HG02610 (cell line): ENCODE measurements around the gene ABHD17C.
"Not testable (repeated sequence)": the region's sequence is repeated elsewhere in the genome, so short reads cannot be mapped to it uniquely, and the experiment has no call there.

Source experiments
- ATAC-seq: cut with Tn5 transposase; IDR thresholded peaks from one replicate; pipeline ENCODE4 v1.9.1; 2021; ENCODE audit warnings: mild to moderate bottlenecking, moderate library complexity; ENCODE audit not compliant: unreplicated experiment

The ABHD17C gene

DNA sequence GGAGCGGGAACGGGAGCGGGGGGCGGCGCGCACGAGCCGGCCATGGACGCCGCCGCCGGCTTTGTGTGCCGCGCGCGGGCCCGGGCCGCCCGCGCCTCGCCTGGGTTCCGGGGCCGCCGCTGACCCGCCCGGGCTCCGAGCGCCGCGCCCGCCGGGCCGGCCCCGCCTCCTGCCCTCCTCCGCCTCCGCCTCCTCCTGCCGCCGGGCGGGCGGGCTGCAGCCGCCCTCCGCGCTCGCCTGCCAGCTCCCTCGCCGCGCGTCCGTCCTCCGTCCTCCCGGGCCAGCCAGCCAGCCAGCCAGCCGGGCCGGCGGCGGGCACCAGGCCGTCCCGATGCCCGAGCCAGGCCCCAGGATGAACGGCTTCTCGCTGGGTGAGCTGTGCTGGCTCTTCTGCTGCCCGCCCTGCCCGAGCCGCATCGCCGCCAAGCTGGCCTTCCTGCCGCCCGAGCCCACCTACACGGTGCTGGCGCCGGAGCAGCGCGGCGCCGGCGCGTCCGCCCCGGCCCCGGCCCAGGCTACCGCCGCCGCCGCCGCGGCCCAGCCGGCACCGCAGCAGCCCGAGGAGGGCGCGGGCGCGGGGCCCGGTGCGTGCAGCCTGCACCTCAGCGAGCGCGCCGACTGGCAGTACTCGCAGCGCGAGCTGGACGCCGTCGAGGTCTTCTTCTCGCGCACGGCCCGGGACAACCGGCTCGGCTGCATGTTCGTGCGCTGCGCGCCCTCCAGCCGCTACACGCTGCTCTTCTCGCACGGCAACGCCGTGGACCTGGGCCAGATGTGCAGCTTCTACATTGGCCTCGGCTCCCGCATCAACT lies at the start of gene ABHD17C:
Gene ABHD17C, plus strand, starts transcription at position 212 of the 812 bp plus-strand sequence. Its CDS starts 120 bp downstream, at position 332.
- peak; percentile 80 for ATAC-seq

DNA sequence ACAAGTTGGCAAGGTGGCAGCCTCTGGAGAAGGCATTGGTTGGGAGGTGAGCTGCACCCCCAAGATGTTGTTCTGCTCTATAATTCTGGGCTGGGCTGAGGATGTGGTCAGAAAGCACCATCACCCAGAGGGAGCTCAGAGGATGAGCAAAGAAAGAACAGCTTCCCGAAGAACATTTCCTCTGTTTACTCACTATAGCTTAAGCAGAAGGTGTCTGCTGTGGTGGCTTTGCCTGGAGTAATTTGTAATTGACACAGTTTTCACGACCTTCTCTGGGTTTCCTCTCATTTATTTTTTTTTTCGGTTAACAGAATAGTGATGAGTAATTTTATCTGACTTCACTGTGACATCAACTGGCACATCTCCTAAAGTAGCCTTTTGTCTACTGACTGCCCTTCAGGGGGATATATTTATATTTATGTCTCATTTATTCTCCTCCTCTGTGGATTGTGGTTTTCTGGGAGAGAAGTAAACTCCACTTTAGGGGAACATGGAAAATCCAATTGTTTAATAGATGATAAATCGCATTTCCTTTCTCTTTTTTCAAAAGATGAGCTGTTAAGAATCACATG lies 49.5 kb upstream of the ABHD17C start:
- no peak for ATAC-seq

DNA sequence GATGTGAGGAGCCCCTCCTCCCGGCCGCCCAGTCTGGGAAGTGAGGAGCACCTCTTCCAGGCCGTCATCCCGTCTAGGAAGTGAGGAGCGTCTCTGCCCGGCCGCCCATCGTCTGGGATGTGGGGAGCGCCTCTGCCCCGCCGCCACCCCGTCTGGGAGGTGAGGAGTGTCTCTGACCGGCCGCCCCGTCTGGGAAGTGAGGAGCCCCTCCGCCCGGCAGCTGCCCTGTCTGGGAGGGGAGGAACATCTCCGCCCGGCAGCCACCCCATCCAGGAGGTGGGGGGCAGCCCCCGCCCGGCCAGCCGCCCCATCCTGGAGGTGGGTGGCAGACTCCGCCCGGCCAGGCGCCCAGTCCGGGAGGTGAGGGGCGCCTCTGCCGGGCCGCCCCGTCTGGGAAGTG lies 47.7 kb upstream of the ABHD17C start:
- not testable (repeated sequence) for ATAC-seq

DNA sequence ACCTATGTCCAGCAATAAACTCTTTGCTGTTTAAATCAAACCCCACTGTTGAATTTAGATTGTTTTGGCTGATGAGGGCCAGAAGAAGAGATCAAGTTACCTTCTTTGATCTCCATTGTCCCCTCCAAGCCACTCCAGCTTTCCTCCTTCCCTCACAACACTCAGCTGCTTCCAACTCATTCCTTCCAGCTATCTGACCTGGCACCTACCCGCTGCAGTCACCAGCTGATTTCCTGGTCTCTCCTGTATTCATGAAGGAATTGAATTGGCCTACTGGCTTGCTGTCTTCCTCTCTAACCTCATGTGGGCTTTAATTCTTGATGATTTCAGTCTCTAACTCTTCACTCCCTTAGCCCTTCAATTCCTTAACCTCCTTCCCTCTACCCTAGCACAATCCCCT lies 40.8 kb upstream of the ABHD17C start:
- ATAC-seq = no peak

DNA sequence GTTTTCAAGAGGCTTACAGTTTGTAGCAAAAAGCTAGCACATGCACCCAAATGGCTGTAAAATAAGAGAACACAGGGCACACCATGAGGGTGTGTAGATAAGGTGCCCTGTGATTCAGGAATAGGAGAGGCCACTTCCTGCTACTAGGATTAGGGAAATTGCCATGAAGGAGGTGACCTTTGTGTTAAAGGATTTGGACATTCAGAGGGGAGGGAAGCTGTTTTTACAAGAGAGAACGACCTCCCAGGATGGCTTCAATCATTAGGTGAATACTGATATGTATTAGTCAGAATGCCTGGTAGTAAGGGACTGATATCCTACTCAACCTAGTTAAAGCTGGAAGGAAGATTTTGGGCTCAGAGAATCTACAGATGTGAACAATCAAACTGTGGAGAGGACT lies 35.7 kb upstream of the ABHD17C start:
- no peak for ATAC-seq

DNA sequence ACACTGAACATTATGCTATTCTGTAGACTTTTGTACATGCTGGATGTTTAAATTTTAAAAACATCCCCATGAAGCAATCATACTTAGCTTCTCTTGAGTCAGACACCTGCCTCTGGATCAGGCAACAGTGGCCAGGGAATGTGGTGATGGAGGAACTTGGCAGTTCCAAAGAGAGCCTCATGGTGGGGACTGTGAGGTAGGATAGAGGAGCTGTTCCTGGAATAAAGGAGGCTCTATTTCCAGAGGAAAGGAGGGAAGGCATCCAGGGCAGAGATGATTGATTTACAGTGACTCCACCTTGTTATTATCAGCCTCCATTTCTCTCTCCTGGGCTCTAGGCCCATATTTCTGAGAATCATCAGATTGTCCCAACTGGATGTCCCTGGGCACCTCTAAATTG lies 35.0 kb upstream of the ABHD17C start:
- ATAC-seq = no peak

DNA sequence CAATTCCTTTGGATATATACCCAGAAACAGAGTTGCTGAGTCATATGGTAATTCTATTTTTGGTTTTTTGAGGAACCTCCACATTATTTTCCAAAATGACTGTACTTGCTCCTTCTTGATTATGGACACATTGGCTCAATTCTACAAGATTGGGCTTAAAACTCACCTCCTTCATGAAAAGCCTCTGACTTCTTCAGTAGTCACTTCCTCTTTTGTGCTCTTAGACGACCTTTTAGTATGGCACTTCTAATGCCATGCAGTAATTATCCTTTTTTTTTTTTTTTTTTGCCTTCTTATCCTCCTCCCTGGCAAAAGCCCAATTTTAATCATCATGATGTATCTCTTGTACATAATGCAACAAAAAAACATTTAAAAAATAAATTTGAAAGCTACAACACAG lies 33.0 kb upstream of the ABHD17C start:
- ATAC-seq = no peak

DNA sequence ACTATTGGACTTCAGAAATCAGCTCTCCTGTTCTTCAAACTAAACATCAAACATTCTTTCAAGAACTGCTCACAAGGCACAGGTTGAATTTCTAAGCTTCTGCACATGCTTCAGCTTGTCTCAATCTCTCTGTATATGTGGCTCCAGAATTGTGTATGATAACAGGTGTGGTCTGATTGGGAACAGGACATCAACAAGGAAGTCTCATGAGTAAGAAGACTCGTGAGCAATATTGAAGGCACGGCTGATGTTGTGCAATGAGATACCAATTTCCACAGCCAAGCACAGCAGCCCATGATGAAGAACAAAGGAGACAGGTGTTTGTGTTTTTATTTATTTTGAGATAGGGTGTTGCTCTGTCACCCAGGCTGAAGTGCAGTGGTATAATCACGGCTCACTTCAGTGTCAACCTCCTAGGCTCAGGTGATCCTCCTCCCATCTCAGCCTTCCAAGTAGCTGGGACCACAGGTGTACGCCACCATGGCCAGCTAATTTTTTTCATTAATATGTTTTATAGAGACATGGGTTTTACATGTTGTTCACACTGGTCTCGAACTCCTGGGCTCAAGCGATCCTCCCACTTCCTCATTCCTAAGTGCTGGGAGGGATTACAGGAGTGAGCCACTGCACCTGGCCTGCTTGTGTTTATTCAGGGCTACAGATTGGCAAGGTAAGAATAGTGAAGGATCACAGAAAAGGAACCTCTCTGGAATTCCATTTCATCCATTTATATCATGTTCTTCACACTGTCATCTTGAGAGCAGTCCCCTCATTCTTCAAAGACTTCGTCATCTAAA lies 32.2 kb upstream of the ABHD17C start:
- no peak for ATAC-seq

DNA sequence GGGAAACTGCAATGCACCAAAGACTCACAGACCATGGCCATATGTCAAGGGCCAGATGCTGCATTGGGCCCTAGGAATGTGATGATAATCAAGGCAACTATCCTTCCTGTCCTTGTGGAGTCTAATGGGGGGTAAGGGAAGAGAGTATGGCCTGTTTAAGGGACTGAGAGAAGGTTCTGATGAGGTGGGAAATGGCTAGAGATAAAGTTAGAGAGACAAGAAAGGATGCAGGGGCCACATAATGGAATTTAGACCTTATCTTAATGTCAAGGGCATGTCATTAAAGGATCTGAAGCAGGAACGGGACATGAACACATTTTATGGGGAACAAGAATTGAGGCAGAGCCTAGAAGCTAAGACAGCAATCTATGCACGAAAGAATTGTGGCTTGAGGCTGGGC lies 30.0 kb upstream of the ABHD17C start:
- ATAC-seq = no peak

DNA sequence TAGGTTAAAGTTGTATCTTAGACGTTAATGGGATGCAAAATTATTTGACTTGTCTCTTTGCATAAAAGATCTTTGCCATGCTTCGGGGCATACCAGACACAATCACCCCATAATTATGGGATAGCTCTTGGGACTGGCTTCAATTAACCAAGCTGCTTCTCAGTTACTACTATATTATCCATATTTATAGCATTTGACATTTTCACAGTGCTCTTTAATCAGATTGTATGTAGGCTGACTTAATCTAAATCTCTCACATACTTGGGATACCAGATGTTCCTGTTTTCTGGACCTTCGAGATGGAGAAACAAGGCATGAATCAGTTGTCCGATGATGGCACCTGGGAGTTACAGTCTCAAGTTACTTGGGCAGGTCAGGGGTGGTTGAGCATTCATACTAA lies 27.2 kb upstream of the ABHD17C start:
- no peak for ATAC-seq

DNA sequence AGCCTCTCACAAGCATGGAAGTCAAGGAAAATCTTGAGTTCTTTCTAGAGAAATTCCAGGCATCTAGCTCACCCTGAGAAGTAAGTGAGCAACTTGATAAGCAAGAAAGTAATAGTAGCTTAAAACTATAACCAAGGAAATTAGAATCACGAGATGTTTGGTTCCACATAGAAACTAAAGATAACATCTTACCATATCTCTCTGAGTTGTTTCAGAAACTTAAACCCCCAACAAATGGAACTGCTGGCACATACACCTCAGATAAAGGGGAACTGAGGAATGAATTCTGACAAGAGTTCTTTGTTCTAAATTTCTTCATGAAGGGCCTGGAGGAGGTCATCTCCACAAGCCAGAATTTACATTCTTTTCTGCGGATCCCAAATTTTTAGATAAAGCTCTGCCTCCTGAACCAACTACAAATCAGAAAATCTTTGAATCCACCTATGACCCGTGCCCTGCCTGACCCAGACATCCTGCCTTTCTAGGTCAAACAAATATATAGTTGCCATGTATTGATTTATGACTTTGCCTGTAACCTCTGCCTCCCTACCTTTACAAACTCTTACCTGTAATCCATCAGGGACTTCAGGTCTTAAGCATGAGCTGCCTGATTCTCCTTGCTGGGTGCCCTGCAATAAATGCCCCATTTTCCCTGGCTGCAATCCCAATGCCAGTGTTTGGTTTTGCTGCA lies 26.4 kb upstream of the ABHD17C start:
- ATAC-seq = no peak

DNA sequence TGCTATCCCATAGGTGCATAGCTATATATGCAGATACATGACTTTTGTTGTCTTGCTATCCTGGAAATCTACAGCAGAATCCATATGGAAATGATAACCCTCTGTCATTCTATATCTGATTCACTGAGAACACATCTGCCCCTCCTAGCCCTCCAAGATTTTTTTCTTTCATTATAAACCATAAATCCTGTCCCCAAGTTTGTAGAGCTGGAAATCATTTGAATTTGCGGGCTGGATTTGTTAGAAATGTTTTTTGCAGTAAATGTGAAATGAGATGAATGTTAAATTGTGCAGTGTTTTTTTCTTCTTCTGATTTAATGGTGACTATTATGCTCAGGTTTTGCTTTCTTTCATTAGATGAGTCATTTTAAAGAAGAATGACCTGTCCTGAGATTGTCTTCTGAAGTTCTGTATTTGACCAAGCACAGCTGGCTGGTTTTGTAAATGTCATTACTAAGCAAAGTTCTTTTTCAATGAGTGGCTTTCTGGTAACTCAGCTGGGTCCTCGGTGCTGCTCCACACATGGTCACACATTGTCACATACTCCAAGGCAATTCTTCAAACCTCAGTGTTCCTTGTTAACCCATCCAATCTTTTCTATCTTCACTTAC lies 25.3 kb upstream of the ABHD17C start:
- no peak for ATAC-seq

DNA sequence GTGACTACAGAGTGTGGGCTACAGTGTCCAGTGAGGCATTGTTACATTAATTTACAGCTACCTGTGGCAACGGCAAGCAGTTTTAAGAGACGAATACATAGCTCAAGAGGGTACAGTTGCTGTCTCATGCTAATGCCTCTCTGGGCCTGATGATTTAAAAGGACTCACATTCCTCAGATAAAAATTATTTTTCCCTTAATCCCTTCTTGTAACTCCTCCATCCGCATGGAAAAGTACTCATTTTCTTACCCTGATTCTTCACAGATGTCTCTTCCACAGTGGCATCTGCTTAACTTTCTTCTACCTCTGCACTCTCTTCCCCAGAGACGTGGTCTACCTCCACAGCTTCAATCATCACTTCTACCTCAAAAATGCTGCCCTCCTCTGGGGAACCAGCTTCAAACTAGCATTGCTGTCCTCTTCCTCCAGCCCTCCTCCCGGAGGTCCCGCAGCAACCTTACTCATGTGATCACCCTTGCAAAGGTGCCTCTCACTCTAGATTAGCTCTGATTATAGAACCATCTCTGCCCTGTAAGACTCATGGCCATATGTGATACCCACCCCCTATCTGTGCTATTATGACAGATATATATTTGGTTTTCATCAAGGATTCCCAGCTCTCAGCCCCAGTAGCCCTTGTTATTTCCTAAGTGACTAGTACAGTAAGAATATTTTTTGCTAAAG lies 21.4 kb upstream of the ABHD17C start:
- ATAC-seq = peak; percentile 25

DNA sequence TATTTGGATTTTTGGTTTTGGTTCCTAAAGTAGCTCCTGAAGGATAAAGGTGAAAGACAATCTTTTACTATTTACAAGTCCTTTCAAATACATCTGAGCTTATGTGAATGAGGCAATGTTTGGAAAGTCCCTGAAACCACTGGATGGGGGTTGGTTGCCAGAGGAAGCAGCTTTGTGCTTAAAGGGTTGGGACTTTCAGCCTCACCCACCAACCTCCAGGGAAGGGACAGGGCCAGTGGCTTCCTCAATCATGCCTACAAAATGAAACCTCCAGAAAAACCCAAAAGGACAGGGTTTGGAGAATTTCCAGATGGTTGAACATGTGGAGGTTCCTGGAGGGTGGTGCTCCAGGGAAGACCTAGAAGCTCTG lies 20.9 kb upstream of the ABHD17C start:
- ATAC-seq = peak; percentile 50

DNA sequence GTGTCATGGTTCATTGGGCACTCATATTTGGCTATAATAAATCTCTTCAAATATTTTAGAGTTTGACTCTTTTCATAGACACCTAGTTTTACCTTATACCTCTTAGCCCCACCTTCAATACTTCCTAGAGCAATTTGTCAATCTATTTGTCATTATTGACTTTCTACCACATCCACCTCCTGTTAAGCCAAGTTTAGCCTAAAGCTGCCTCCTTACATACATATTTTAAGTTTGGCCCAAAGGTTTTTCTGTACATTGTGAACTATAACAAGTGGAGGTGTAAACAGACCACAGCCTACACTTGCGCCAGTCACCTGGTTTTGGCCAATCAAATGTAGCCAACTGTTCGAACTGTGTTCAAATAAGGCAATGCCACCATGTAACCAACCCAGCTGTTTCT lies 18.1 kb upstream of the ABHD17C start:
- ATAC-seq = no peak

DNA sequence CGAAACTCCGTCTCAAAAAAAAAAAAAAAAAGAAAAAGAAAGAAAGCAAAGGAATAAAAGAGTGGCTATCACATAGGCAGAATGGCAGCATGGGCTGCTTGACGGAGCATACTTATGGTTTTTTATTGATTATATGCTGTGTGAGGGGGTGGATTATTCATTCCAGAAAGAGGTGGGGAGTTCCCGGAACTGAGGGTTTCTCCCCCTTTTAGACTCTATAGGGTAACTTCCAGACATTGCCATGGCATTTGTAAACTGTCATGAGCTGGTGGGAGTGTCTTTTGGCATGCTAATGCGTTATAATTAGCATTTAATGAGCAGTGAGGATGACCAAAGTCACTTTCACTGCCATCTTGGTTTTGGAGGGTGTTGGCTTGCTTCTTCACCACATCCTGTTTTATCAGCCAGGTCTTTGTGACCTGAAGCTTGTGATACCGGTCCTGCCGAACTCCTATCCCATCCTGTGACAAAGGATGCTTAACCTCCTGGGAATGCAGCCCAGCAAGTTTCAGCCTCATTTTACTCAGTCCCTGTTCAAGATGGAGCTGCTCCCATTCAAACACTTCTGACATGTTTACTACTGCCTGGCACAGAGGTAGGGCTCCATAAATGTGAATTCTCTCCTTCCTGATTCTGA lies 15.8 kb upstream of the ABHD17C start:
- ATAC-seq = no peak

DNA sequence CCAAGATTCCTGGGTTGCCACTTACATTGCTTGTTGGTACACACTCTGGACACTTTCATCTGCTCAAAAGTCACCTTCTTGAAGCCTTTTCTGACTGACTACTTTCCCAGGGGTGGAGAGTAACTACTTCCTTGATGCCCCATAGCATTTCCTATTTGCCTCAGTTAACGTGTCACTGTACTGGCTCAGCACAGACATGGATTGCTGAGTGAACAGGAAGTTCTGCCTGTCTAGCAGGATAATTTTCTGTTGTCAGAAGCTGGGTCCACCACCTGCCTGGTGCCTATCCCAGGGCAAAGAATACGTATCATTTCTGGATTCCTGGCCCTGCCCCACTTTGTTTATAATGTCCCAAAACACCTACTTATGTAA lies 15.3 kb upstream of the ABHD17C start:
- ATAC-seq = no peak

DNA sequence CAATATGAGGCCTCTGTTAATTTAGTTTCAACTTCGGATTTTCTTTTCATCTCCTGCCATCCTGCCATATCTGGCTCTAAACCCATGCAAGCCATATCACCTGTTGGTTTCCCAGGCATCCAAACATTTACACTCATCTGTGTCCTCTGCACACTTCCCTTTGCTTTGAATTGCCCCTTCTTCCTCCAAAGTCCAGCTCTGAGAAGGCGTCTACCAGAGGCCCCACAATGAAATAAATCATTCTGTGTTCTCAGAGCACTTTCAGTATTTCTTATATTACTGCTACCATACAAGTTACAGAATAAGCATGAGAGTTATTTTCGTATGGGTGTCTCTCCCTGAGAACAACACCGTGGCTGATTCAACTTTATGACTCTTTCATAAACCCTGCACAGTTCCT lies 12.9 kb upstream of the ABHD17C start:
- no peak for ATAC-seq

DNA sequence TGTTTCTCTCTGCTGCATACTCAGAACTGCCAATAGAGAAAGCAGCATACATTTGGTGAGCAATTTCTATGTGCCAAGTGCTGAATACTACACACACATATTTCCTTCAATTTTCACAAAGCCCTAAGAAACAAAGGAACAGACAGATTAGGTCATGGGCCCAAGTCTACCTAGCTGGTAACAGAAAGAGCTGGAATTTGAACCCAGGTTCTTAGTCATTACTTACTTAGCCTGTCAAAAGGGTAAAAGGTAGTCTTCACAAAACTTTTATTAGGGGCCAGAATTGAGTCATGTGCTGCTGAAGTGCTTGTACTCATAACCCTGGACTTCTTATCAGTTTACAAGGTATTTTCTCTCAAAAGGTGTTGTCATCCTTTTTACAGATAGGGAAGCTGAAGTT lies 10.4 kb upstream of the ABHD17C start:
- no peak for ATAC-seq

DNA sequence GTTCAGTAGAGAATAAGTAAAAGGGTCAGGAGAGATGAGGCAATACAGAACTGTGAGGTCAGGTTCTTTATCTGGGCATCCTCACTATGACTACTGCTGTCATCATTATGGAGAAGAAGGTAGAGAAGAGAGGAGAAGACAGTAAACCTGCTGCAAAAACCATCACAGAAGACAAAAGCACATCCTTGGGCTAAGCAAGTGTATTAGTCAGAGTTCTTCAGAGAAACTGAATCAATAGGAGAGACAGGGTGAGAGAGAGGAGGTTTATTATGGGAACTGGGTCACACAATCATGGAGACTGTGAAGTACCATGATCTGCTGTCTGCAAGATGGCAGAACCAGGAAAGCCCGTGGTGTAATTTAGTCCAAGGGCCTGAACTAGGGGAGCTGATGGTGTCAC lies 9.5 kb upstream of the ABHD17C start:
- ATAC-seq = no peak
